HG03342 (cell line): ENCODE data around the gene NEK4.

Experiments
- ATAC-seq: cut with Tn5 transposase; IDR thresholded peaks from one replicate; pipeline ENCODE4 v1.9.1; 2021; ENCODE audit warnings: mild to moderate bottlenecking, moderate library complexity; ENCODE audit not compliant: unreplicated experiment

Gene NEK4

DNA sequence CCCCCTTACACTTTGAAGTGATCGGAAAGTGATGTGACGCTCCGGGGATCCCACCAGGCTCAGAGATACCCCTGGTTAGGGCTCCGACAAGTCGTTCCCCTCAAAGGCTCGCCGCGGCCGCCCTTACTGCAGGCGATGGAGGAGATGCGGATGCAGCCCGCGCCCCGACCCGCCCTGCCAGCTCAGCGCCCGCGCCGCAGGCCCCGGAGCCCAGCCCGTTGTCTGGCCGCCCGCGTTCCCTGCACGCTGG, 65.4 kb downstream of the NEK4 start:
- ATAC-seq = no peak

DNA sequence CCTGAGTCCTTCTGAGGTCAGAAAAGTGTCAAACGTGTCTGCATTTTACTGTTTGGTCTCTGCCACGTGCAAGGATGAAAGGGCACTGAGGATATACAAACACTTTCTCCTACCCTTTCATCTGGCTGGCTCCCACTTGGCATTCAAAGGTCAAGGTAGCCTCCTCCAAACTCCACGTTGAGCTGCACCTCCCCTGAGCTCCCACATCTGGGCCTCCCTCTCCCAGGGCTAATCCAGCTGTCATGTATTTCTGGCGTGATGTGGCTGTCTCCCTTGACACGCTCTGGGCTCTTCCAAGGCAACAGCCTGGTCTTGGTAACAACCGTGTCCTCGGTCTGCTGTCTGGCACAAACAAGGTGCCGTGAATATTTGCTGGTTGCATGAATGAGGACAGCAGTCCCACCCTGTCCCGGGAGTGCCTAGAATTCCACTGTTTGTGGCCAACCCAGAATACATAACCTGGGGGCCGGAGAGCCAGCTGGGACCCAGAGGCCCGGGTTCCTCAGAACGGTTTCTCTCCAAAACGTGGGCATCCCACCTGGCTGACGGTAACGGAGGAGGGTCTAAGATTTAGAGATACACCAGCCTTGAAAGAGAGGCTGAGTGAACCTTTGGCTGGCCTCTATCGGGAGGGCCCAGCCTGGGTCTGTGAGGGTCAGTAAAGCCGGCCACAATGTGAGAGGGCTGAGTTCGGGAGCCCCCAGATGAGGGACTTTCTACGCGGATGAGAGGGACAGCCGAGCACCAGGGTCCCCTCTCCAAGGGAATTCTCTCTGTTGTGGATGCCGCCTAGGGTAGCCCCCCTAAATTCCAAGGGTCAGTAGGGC, 65.9 kb downstream of the NEK4 start:
- peak; percentile 1 for ATAC-seq

DNA sequence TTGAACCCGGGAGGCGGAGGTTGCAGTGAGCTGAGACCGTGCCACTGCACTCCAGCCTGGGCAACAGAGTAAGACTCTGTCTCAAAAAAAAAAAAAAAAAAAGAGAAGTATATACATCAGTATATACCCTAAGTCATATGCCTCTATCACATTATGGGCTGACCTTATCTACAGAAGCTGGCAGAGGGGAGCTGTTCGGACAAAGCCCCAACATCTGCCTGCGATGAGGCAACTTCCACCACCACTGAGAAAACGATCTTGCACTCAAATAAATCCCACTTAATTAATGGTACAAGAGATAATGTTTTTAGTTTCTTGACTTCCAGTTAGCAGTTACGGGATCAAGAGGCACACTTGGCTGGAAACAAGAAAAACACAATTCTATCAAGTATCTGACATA, 67.4 kb downstream of the NEK4 start:
- ATAC-seq = no peak

DNA sequence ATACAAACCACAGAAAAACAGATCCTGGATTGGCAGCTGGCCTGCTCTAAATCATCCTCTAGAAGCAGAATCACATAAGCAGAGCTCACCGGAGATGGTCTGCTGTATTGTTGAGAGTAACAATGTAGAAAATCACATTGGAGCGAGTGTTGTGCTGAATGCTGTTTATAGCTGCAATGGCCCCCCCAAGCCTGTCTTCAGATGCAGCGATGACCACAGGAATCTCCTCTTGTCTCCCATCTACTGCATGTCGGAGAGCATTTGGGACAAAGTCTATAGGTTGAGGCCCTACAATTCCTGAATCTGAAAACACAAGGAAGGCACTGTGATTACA, 73.1 kb downstream of the NEK4 start:
- ATAC-seq = no peak

DNA sequence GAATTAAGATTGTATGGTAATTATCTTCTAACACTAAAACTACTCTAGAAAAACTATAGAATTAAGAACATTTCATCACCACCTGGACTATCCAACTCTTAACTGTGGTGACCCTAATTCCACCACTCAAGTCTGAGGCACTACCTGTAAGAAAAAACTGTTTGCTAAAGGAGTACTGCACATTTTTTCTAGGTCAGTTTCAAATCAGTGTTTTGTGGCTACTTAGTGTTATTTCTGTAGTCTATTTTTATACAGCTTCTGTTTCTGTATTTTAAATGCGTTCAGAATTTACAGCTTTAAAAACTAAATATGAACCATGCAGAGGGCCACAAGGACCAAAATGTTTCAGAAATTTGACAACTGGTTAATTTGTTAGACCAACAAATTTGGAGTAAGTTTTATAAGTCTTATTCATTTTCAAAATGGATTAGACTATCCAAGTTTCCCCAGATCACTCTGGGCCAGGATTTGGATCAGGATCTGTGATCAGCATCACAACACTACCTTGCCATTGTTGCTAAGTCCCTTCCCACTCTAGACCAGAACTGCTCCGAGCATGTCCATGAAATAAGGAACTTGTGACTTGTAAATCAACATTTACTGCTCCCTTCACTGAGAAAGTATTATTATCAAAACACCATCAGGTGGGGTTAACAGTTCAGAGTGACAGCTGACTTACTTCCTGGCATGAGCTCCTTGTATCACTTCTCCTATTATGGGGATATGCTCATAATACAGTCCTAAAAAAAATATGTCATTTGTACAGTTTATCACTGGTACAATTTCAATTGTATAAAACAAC, 73.7 kb downstream of the NEK4 start:
- no peak for ATAC-seq

DNA sequence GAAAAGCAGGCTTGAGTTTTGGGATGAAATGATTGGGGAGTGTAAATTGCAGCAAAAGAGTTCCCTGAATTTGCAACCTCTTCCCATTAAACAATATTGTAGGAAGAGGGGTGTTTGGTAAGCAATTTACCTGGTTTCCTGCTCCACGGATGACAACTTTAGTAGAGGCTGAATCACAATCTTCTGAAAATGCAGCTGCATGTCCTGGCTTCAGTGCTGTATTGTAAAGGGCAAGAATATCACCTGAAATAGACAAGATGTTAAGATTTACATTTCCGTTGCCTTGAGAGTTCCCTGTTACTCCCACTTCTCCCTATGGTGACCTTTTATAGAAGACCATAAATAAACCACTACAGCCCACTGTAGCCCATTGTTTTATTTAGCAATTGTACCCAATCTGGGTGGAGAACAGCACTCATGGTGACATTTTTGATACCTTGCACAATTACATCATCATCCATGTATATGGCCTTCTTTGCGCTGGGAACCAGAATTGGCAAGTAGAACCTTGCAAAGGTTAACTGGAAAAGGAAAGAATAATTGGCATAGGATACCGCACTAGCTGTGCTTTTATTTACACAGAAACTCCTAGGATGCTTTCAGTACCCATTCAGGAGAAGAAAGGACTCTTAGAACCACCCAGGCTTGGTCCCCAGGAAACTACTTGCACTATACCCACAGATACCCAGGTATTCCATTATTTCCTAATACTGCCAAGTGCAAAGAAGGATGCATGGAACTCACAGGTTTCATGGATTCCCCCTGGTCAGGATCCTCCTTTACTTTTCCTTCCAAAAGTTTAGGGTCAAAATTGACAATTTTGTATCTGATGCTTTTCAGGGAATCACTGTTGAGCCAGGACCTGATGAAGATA, 74.7 kb downstream of the NEK4 start:
- no peak for ATAC-seq

DNA sequence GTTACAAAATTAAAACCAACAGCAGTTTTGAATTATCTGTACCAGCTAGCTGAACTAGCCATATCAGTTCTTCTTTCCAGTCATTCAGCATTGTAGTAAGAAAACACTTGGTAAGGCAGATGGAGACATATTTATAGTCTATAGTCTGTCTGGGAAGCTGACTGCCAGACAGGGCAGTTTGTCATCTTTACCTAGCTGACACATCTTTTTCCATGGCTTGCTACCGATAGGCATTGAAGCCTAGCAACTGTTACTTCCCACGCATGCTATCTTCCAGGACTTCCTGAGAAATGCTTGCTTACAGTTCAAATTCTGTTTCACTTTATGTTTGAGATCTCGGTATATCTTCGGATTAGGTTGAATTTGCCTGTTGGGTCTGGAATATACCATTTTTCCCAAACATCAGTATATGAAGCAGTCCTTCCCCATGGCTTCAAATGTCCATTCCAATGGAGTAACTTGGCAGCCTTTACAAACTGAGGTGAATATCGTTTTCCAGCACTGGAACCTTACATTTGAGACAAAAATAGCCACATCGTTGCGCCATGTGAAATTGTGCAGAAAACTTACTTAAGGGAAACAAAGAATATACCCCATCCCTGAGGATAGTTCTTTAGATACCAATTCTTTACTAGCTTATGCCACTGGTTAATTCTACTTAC, 76.1 kb downstream of the NEK4 start:
- no peak for ATAC-seq

DNA sequence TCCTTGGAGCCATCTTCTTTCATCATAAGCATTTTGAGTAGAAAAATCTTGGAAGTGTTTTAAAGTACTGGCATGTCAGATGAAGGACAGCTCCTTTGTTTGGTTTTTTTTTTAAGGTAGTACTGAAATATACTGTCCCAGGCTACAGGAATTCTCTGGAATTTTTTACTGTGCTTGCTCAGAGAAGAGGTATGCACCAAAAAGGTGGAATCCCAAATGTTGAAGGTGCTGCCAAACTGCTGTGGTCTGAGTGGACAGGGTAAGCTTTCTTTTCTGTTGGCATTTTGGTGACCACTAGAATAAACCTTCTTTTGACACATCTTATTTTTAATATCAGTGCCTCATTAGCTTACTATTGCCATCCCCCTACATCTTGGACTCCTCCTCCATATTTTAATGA, 77.7 kb downstream of the NEK4 start:
- no peak for ATAC-seq

DNA sequence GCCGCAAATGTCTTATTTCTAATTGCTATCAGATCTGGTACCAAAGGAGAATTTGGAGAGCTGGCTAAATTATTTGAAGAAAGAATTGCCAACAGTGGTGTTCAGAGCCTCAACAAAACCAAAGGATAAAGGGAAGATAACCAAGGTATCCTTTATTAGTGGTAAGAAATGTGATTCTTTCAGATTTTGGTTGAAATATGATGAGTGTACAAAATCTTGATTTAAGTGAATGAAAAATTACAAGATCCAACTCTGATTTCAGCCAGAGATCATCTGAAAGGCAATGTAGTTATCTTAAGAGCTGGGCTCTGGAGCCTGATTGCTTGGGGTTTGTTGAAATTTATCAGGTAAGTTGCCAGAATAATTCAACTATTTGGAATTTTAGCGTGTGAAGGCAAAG, 80.2 kb downstream of the NEK4 start:
- no peak for ATAC-seq

DNA sequence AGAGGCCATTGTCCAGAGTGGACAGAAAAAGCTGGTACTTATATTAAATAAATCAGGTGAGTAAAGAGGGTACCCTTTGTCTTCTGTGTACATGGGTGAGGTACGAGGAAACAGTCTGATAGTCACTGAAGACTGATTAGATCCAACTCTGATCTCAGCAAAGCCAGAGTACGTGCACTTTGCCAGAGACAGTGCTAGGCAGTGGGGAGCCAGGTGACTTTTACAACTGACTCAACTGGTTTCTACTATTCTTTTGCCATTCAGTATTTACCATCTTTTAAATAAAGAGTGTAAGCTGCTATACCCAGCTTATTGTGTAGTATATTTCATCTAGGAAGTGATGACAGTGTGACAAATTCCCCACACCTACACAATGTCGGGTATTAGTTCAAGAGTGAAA, 81.6 kb downstream of the NEK4 start:
- ATAC-seq = no peak

DNA sequence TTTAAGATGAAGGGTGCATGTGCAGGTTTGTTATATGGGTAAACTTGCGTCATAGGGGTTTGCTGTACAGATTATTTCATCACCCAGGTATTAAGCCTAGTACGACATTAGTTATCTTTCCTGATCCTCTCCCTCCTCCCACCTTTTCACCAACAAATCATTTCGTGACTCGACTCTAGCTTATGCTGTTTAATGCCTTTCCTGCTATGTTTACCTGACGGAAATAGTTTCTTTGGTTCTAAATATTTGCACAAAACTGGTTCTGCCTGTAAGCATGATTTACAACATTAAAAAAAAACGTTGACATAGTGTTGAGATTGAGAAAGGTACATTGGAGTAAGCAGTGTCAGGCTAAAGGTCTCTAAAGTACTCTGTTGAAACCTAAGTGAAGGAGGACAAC, 82.5 kb downstream of the NEK4 start:
- no peak for ATAC-seq

DNA sequence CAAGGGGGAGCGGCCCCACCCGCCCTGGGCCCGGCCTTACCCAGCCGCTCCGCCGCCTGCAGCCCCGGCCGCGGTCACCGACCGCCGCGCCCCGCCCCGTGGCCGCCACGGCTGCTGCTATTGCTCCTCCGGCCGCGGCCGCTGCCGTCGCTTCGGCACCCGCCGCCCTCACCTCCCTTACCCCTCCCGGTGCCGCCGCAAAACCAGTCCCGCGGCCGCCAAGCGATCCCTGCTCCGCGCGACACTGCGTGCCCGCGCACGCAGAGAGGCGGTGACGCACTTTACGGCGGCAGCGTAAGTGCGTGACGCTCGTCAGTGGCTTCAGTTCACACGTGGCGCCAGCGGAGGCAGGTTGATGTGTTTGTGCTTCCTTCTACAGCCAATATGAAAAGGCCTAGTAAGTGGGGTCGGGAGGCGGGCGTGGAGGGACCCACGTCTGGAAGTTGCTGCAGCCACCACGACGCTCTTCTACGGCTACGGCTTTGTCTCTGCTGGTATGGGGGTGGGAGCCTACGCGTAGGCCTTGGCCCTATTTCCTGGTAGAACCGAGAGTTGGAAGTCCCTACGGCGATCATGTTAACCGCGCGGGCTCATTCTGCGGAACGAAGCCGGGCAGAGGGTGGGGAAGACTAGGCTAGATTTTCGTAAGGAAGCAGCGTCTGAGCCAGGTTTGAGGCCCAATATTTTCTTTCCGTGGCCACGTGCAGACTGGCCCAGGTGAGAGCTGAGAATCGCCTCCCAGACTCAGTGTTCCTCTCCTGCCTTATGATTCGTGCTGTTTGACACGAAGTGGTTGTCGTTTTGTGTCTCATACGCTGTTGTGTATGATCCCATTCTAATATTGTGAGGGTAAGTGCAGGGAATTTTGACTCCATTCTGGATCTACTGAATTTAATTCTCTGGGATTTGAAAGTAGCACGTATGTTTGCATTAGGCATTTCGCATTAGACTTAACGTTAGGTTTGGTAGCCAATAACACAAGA, 84.7 kb downstream of the NEK4 start, which contains the start of the genes GNL3 and PBRM1:
GNL3 (plus strand) TSS at position 324 of the 983 bp plus-strand sequence; CDS start at position 385, 61 bp downstream.
PBRM1 (minus strand) TSS at position 205 of the 983 bp plus-strand sequence.
- ATAC-seq = peak; percentile 72

DNA sequence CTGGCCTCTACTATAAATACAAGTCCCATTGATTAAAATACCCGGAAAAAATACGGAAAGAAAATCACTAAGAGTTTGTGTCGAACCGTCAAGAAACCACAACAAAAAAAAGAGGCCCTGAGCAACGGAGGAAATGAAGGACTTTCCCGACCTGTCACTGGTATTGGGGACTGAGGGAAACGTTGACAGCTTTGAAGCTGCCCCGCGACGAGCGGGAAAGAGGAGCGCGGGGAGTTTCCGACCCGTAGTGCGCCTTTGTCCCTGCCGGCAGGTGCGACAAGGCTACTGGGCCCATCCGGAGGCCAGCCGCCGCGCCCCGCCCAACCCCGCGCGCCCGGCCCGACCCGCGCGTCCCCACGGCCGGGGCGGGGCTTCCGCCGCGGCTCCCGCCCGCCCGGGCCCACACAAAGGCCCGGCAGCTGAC, 85.4 kb downstream of the NEK4 start:
- ATAC-seq = peak; percentile 70

DNA sequence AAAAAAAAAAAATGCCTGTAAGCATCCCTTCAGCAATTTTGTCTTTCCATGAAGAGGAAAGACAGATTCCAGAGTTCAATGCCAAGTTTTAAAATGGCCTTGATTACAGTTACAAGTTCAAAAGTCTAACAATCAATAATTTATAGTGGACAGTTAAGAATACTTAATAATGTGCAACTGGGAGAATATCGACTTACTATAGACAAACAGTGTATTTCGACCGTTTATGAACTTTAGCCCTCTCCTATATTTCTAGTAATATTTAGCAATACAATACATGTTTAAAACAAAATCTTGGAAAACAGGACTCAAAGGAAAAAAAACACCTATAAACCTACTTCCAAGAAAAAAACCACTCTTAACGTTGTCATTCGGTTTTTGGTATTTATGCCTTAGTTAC, 86.6 kb downstream of the NEK4 start:
- no peak for ATAC-seq

DNA sequence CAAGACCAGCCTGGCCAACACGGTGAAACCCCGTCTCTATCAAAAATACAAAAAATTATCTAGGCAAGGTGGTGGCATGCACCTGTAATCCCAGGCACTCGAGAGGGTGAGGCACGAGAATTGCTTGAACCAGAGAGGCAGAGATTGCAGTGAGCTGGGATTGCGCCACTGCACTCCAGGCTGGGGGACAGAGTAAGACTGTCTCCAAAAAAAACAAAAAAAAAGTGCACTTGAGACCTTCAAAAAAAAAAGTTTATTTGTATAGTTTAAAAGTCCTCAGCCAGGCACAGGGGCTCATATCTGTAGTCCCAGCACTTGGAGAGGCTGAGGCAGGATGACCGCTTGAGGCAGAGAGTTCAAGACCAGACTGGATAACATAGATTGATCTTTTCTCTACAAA, 87.1 kb downstream of the NEK4 start:
- ATAC-seq = no peak

DNA sequence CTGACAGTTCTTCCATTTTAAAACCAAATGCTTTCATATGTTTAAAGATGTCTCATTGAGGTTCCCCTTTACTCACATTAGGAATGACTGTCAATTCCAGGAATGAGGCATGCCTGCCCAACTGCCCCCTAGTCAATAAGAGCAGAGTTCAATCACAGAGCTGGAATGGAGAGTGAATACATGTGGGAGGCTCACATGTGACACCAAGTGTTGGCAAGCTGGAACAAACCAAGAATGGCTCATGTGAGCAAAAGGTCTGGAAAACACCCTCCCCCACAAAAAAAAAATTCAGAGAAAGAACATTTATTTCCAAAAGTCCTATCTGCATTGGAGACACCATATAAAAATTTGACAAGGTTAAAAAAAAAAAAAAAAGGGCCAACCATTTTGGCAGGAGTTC, 88.7 kb downstream of the NEK4 start:
- no peak for ATAC-seq

DNA sequence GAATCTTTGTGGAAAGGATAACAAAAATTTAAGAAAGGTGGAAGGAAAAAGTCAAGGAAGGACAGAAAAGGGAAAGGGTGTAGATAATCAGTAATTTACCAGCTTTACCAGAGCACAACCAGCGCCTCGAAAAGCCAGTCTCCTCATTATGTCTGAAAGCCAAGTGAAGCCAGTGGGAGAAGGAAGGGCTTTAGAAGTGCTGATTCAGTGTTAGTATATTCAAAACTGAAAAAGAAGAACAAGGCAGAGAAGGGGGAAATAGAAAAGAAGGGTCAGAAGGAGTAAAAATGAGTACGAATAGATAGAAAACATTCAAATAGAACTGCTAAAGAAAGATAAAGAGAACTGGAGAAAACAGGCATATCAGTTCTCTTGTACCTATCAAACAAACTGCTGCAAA, 89.1 kb downstream of the NEK4 start:
- ATAC-seq = no peak

DNA sequence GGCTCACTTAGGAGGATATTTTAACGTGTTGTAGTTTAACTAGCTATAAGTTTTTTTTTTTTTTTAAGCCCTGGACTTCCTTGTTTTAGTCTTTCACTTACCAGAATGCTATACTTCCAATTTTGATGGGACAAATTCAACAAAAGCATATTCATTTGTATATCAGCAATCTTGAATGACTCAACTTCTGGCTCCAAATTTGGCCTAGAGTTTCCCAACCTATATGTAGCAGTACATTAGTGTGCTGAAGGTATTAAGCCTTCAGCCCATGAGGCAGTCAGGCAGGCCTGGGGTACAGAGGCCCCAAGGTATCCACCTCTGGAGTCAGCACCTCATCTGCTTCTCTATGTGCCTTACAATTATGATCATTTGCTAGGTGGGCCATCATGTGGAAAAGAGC, 90.9 kb downstream of the NEK4 start:
- no peak for ATAC-seq

DNA sequence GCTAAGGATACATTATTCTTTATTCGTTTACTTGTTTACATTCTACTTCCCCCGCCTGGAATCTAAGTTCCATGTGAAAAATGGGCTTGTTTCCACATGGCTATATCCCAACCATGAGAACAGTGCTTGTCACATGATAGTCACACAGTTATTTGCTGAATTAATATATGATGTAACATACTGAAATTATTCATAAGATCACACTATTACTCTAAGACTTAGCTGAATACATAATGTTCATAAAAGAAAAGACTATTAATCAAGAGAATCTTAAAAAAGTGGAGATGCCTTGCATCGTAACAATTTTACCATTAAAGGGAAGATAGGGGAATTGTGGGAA, 91.6 kb downstream of the NEK4 start:
- no peak for ATAC-seq
